ENCODE measurements around the gene SRL. TPM values are rescaled to one million over a fixed set of nuclear protein-coding genes. Genes with fewer than 3 reads are reported as not detected.

SRL gene
- total and polyA plus RNA-seq, 4 donors, result 0.30 to 2.9 (median 1.2) TPM

- no peaks in the 10 kb centered on the region for H3K36me3 ChIP-seq (ENCODE audit: control insufficient read depth in 4 of 4, insufficient read depth in 4 of 4, low read length in 4 of 4)
- H3K4me3 ChIP-seq, result no peak overlapping the region
- H3K27me3 ChIP-seq (ENCODE audit: control insufficient read depth in 3 of 3, insufficient read depth in 3 of 3, low read length in 2 of 3), result no peaks in the 10 kb centered on the region
- no peaks in the 10 kb centered on the region for H3K9me3 ChIP-seq (ENCODE audit: control insufficient read depth in 4 of 4, insufficient read depth in 3 of 4, low read length in 3 of 4)
- peaks cover 0 to 35% (median 4%) of the 10 kb centered on the region in 5 donors for H3K4me1 ChIP-seq (ENCODE audit: control insufficient read depth in 5 of 5, insufficient read depth in 5 of 5, low read length in 5 of 5)
- no peak for TF ChIP-seq CTCF (IDR thresholded peaks at IDR 0.05; ENCODE audit: control extremely low read depth, extremely low read depth)
- DNase-seq (peak in 1 of 3 donors; percentile 54), ATAC-seq (ENCODE audit: insufficient read depth, low FRiP score) (no peak)
- H3K9ac ChIP-seq (ENCODE audit: insufficient read depth in 1 of 2, low read length in 2 of 2), result no peak overlapping the region
- H3K27ac ChIP-seq (ENCODE audit: low read depth in 1 of 2, low read length in 1 of 2), result peak overlapping the region in 1 of 2 donors; percentile 90
- 88 to 96% methylated on average over 12 of the region's 12 CpGs for WGBS, 2 donors
Observed at GRCh38 chr16:4240624-4241023, 1.3 kb downstream of the SRL start.

- no peak for TF ChIP-seq CTCF (IDR thresholded peaks at IDR 0.05; ENCODE audit: control extremely low read depth, extremely low read depth)
- Histone ChIP-seq H3K27ac (ENCODE audit: low read depth in 1 of 2, low read length in 1 of 2) (peak overlapping the region; percentile 9 to 90), H3K9ac (ENCODE audit: insufficient read depth in 1 of 2, low read length in 2 of 2) (peak overlapping the region in 1 of 2 donors; percentile 52), H3K36me3 (ENCODE audit: control insufficient read depth in 4 of 4, insufficient read depth in 4 of 4, low read length in 4 of 4) (no peaks in the 10 kb centered on the region), H3K9me3 (ENCODE audit: control insufficient read depth in 4 of 4, insufficient read depth in 3 of 4, low read length in 3 of 4) (no peaks in the 10 kb centered on the region), H3K27me3 (ENCODE audit: control insufficient read depth in 3 of 3, insufficient read depth in 3 of 3, low read length in 2 of 3) (no peaks in the 10 kb centered on the region), H3K4me3 (no peak overlapping the region), H3K4me1 (ENCODE audit: control insufficient read depth in 5 of 5, insufficient read depth in 5 of 5, low read length in 5 of 5) (peaks cover 0 to 35% (median 4%) of the 10 kb centered on the region in 5 donors)
- ATAC-seq (ENCODE audit: insufficient read depth, low FRiP score) (no peak), DNase-seq (no peak)
- 77 to 91% methylated on average over 18 to 19 of the region's 19 CpGs for whole genome bisulfite sequencing, 2 donors
Observed at GRCh38 chr16:4239682-4240175, 2.2 kb downstream of the SRL start.

GRCh38 chr16:4239020-4239419, 2.9 kb downstream of the SRL start:
- Histone ChIP-seq H3K36me3 (ENCODE audit: control insufficient read depth in 4 of 4, insufficient read depth in 4 of 4, low read length in 4 of 4) (no peaks in the 10 kb centered on the region), H3K4me1 (ENCODE audit: control insufficient read depth in 5 of 5, insufficient read depth in 5 of 5, low read length in 5 of 5) (peaks cover 0 to 35% (median 4%) of the 10 kb centered on the region in 5 donors), H3K4me3 (no peak overlapping the region), H3K9ac (ENCODE audit: insufficient read depth in 1 of 2, low read length in 2 of 2) (no peak overlapping the region), H3K27me3 (ENCODE audit: control insufficient read depth in 3 of 3, insufficient read depth in 3 of 3, low read length in 2 of 3) (no peaks in the 10 kb centered on the region), H3K9me3 (ENCODE audit: control insufficient read depth in 4 of 4, insufficient read depth in 3 of 4, low read length in 3 of 4) (no peaks in the 10 kb centered on the region), H3K27ac (ENCODE audit: low read depth in 1 of 2, low read length in 1 of 2) (peak overlapping the region; percentile 28 to 90)
- DNase-seq, result peak in 2 of 3 donors; percentile 42 to 56
- 31 to 32% methylated on average over 5 of the region's 5 CpGs for WGBS, 2 donors
- ATAC-seq (ENCODE audit: insufficient read depth, low FRiP score), result no peak
- no peak for TF ChIP-seq CTCF (IDR thresholded peaks at IDR 0.05; ENCODE audit: control extremely low read depth, extremely low read depth)

GRCh38 chr16:4233431-4233830, 8.4 kb downstream of the SRL start:
- 78 to 92% methylated on average over 4 of the region's 4 CpGs for WGBS, 2 donors
- no peak for TF ChIP-seq CTCF (IDR thresholded peaks at IDR 0.05; ENCODE audit: control extremely low read depth, extremely low read depth)
- no peaks in the 10 kb centered on the region for H3K36me3 ChIP-seq (ENCODE audit: control insufficient read depth in 4 of 4, insufficient read depth in 4 of 4, low read length in 4 of 4)
- H3K9me3 ChIP-seq (ENCODE audit: control insufficient read depth in 4 of 4, insufficient read depth in 3 of 4, low read length in 3 of 4), result no peaks in the 10 kb centered on the region
- H3K27ac ChIP-seq (ENCODE audit: low read depth in 1 of 2, low read length in 1 of 2), result peak overlapping the region in 1 of 2 donors; percentile 78
- DNase-seq (no peak), ATAC-seq (ENCODE audit: insufficient read depth, low FRiP score) (no peak)
- peaks cover 0 to 6% (median 0%) of the 10 kb centered on the region in 5 donors for H3K4me1 ChIP-seq (ENCODE audit: control insufficient read depth in 5 of 5, insufficient read depth in 5 of 5, low read length in 5 of 5)
- H3K27me3 ChIP-seq (ENCODE audit: control insufficient read depth in 3 of 3, insufficient read depth in 3 of 3, low read length in 2 of 3), result no peaks in the 10 kb centered on the region
- H3K9ac ChIP-seq (ENCODE audit: insufficient read depth in 1 of 2, low read length in 2 of 2), result no peak overlapping the region
- no peak overlapping the region for H3K4me3 ChIP-seq
